CD4-positive, alpha-beta T cell (primary cell): ENCODE results near the gene RPL27A. TPM values are rescaled to one million over a fixed set of nuclear protein-coding genes. Genes with fewer than 3 reads are reported as not detected.

Experiments
- ATAC-seq: fragments of 200-7000 bp; cut with Tn5 transposase; one replicate; pipeline ENCODE4 v1.10.0; 2022; ENCODE audit warnings: mild to moderate bottlenecking; ENCODE audit not compliant: poor library complexity
- CTCF ChIA-PET: fragments of 350-600 bp; sonication (Branson Sonifier 250); formaldehyde crosslinking; loops from one replicate; lab custom pipeline; 2021; ENCODE audit warnings: antibody characterized with exemption, inconsistent platforms; lab: Charles Lee
- POLR2A ChIA-PET: fragments of 350-600 bp; sonication (Branson Sonifier 250); formaldehyde crosslinking; loops from one replicate; lab custom pipeline; 2021; ENCODE audit warnings: antibody characterized with exemption, inconsistent platforms; lab: Charles Lee
- DNase-seq, 14 experiments: peaks; one replicate each; pipeline ENCODE4 v3.0.0-alpha.2; 2013 to 2020; ENCODE audit warnings: mixed read lengths in 2 of 14
- H3K27ac ChIP-seq, 2 donors: one replicate each; pipeline versions ENCODE4 v1.5.1 to v1.7.0; 2013; ENCODE audit warnings: low read length in 2 of 2, low read depth in 1 of 2, mild to moderate bottlenecking in 1 of 2
- H3K27me3 ChIP-seq, 2 experiments: 1 replicate in 1 of 2; 2 replicates in 1 of 2; pipeline versions ENCODE4 v1.6.1 to v1.7.0; 2013; ENCODE audit warnings: low read length in 2 of 2, control low read depth in 1 of 2, mild to moderate bottlenecking in 1 of 2, moderate library complexity in 1 of 2; ENCODE audit not compliant: insufficient read depth in 2 of 2, control insufficient read depth in 1 of 2
- H3K36me3 ChIP-seq: one replicate; pipeline ENCODE4 v1.6.1; 2013; ENCODE audit warnings: low read length, control low read depth; ENCODE audit not compliant: insufficient read depth
- H3K4me1 ChIP-seq: one replicate; pipeline ENCODE4 v1.6.1; 2013; ENCODE audit warnings: low read length, control low read depth; ENCODE audit not compliant: insufficient read depth
- H3K4me3 ChIP-seq: one replicate; pipeline ENCODE4 v1.5.1; 2013; ENCODE audit warnings: mild to moderate bottlenecking, low read length, moderate library complexity
- H3K9me3 ChIP-seq, 2 experiments: 1 replicate in 1 of 2; 2 replicates in 1 of 2; pipeline versions ENCODE4 v1.6.1 to v1.7.0; 2013; ENCODE audit warnings: low read length in 2 of 2, mild to moderate bottlenecking in 2 of 2, control low read depth in 1 of 2, moderate library complexity in 1 of 2; ENCODE audit not compliant: control insufficient read depth in 1 of 2, insufficient read depth in 1 of 2
- H3K27ac Mint-ChIP-seq: one replicate; pipeline ENCODE4 v1.8.0; 2020; ENCODE audit warnings: mixed read lengths
- H3K27me3 Mint-ChIP-seq: one replicate; pipeline ENCODE4 v1.8.0; 2021; ENCODE audit warnings: mixed read lengths
- H3K36me3 Mint-ChIP-seq: one replicate; pipeline ENCODE4 v1.8.0; 2021; ENCODE audit warnings: low read depth, mixed read lengths
- H3K4me1 Mint-ChIP-seq: one replicate; pipeline ENCODE4 v1.8.0; 2021; ENCODE audit warnings: low read depth, mixed read lengths
- H3K4me3 Mint-ChIP-seq: one replicate; pipeline ENCODE4 v1.8.0; 2020; ENCODE audit warnings: mild to moderate bottlenecking, mixed read lengths
- H3K9me3 Mint-ChIP-seq: one replicate; pipeline ENCODE4 v1.8.0; 2020; ENCODE audit warnings: mixed read lengths
- CTCF ChIP-seq: fragments of 200-600 bp; IDR thresholded peaks from one replicate; pipeline ENCODE4 v1.8.0; 2022; ENCODE audit warnings: antibody characterized with exemption, mild to moderate bottlenecking
- intact Hi-C, 2 experiments: fragments of 100-400 bp; cut with DNase I in 1 of 2; cut with micrococcal nuclease in 1 of 2; formaldehyde crosslinking; loops; one replicate each; pipeline versions ENCODE4 v1.15.1 to v1.9.0; 2023 to 2025; cut with DNase I, micrococcal nuclease
- total RNA-seq, 174 experiments: library from RNA in 2 of 174; stranded (reverse) in 2 of 174; gene quantifications; one replicate each; pipeline ENCODE4 v1.2.3 and lab custom pipeline; 2021 to 2026

The RPL27A gene
- total RNA-seq, 2 experiments from 2014 or later: 1,667 to 1,721 TPM

- no peak for TF ChIP-seq CTCF
- H3K4me1 Mint-ChIP-seq: peaks cover 18% of the 10 kb centered on the region
- no peak overlapping the region for H3K4me3 ChIP-seq
- no peaks in the 10 kb centered on the region for H3K27me3 ChIP-seq
- H3K4me1 ChIP-seq: peaks cover 6% of the 10 kb centered on the region
- H3K27me3 Mint-ChIP-seq: no peaks in the 10 kb centered on the region
- no peak overlapping the region for H3K27ac Mint-ChIP-seq
- no peaks in the 10 kb centered on the region for H3K9me3 ChIP-seq
- ATAC-seq (no peak), DNase-seq (no peak)
- ChIA-PET CTCF (no interaction called here), POLR2A (no interaction called here)
- no peaks in the 10 kb centered on the region for H3K36me3 ChIP-seq
- H3K27ac ChIP-seq: no peak overlapping the region
- no peak overlapping the region for H3K4me3 Mint-ChIP-seq
- peaks cover 13% of the 10 kb centered on the region for H3K36me3 Mint-ChIP-seq
- intact Hi-C loops: no loop called here
- no peaks in the 10 kb centered on the region for H3K9me3 Mint-ChIP-seq
Observed at GRCh38 chr11:8693010-8693551, 10.5 kb downstream of the RPL27A start.

DNA sequence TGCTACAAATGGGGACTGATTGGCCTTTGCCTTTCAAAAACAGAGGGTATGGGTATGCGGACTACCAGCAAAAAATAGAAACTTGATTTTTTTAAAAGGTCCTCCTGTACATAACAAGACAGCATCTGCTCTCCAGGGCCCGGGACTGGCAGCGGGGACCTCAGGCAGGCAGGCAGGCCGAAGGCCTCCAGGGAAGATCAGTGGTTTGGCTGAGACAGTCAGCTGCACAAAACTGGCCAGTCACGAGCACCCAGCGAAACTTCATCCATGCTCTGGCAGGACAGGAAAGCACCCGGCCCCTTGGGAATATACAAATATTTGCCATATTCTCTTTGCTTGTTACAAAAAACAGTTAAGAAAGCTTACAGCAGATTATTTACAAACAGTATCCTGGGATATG lies 11.0 kb downstream of the RPL27A start:
- ATAC-seq: no peak
- DNase-seq: no peak
- CTCF ChIA-PET: no interaction called here
- no peaks in the 10 kb centered on the region for H3K36me3 ChIP-seq
- no peak overlapping the region for H3K27ac Mint-ChIP-seq
- peaks cover 14% of the 10 kb centered on the region for H3K4me1 Mint-ChIP-seq
- no peaks in the 10 kb centered on the region for H3K27me3 ChIP-seq
- H3K4me3 Mint-ChIP-seq: no peak overlapping the region
- intact Hi-C loops: no loop called here
- TF ChIP-seq CTCF: no peak
- POLR2A ChIA-PET: no interaction called here
- H3K4me1 ChIP-seq: peaks cover 2% of the 10 kb centered on the region
- no peaks in the 10 kb centered on the region for H3K9me3 ChIP-seq
- no peak overlapping the region for H3K4me3 ChIP-seq
- H3K27ac ChIP-seq: no peak overlapping the region
- H3K36me3 Mint-ChIP-seq: peaks cover 8% of the 10 kb centered on the region
- no peaks in the 10 kb centered on the region for H3K27me3 Mint-ChIP-seq
- H3K9me3 Mint-ChIP-seq: no peaks in the 10 kb centered on the region

DNA sequence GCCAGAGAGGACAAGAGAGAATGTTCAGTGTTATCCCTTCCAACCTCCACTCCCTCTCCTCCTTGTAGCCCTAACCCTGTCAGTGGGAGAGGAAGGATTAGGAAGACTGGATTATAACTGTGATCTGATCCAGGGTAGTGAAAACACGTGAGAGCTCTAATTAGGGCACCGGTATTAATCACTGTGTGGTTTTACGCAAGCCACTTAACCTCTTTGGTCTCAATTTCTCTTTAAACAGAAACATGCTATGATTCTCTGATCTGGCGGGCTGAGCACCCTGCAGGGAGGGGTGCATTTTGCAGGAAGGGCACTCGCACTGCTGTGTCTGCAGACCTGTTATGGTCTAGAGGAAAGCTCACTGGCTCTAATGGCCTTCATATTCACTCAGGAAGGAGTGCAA lies 11.5 kb downstream of the RPL27A start:
- no peaks in the 10 kb centered on the region for H3K27me3 Mint-ChIP-seq
- no peak for DNase-seq
- intact Hi-C loops: no loop called here
- Histone ChIP-seq H3K4me3 (no peak overlapping the region), H3K27ac (no peak overlapping the region), H3K4me1 (no peaks in the 10 kb centered on the region), H3K27me3 (no peaks in the 10 kb centered on the region), H3K9me3 (no peaks in the 10 kb centered on the region), H3K36me3 (no peaks in the 10 kb centered on the region)
- H3K9me3 Mint-ChIP-seq: no peaks in the 10 kb centered on the region
- CTCF ChIA-PET: no interaction called here
- peaks cover 11% of the 10 kb centered on the region for H3K4me1 Mint-ChIP-seq
- POLR2A ChIA-PET: no interaction called here
- no peak for TF ChIP-seq CTCF
- no peak overlapping the region for H3K27ac Mint-ChIP-seq
- H3K4me3 Mint-ChIP-seq: no peak overlapping the region
- ATAC-seq: no peak
- peaks cover 2% of the 10 kb centered on the region for H3K36me3 Mint-ChIP-seq
